ENCODE data around the gene NOC4L.
"Not testable (repeated sequence)": the region's sequence is repeated elsewhere in the genome, so short reads cannot be mapped to it uniquely, and the experiment has no call there.

The NOC4L gene

DNA sequence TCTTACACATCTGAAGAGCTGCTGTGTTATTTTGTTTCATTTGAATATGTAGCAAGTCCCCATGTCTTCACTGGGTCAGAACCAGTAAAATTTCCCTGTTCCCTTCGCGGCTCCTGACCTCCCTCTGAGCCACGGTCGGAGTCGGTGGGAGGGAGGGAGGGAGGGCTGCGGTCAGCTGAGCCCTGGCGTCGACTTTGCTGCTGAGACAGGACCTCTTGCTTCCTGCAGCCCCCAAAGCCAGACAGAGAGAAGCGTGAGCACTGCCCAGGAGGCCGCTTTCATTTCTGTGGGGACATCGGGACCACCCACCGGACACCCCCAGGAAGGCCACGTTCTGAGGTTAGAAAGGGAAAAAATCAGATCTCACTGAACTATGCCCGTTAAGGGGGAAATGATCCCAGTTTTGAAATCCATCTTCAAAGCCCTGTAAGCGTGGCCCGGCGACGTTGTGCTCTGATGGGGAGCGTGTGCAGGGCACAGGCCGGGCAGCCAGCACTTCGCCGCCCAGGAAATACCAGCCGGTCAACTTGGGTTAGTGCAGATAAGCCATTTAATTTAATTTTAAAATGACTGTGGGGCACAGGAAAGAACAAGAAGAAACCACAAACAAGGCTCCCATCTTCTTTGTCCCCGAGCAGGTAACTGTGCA is 42.1 kb downstream of the NOC4L start:
- peak in 2 of 3 donors; percentile 30 for DNase-seq

DNA sequence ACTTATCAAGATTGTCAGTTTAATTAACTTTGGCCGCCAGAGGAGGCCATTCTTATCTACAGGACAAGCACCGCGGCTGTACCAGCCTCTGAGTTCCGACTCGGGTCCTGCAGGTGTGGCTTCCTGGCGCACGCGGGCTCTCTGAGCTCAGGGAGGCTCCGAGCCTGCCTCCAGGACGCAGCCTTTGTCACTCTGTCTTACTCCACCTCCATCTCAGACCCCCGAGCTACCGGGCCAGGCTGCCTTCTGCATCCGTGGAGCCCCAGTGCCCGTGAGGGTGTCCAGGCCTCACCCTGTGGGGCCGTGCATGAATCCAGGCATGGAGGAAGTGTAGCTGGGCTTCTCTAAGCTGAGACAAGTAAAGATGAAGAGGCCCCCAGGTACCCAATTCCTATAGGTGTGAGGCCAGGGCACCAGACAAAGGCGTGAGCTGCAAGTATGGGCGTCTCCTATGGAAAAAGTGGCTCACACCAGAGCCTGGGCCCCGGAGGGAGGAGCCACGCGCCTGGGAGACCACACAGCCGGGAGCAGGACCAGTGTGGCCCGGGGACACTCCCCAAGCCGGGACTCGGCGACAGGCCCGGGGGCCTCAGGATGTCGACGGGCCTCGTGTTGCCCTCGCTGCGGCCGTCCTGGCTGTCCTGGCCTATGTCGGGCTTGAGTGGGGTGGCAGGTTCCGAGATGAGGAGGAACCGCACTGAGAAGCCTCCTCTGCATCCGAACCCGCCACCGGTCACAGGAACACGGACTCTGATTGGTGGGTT is 42.8 kb downstream of the NOC4L start:
- DNase-seq = no peak

DNA sequence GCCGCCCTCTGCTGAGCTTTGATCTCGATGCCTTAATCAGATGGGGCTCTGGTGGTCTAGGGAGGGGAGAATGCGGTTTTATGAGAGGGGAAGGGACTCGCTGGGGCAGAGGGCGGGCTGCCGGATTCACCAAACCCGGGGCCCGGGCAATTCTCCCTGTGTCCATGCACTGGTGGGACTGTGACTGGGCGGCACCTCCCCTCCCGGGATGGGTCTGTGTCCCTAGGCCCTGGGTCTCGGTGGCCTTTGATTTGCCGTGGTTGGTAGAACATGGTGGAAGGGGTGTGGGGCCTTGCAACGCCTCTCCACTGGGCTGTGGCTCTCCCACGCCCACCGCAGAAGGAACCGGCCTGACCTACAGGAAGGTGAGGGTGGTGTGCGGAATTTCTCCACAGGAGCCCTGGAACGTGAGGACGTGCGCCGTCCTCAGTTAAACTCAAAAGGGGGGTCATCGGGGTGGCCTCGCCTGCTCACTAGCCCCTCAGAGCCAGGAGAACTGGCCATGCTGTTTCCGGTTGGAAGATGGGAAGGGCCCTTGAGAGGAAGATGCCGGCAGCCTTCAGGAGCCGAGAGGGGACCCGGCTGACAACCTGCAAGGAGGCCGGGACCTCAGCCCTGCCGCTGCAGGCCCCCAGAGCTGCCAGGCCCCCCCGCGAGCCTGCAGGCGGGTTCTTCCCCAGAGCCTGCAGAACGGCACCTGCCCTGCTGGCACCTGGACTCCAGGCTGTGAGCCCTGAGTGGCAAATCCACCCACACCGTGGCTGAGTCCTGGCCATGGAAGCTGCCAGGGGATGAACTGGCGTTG is 43.6 kb downstream of the NOC4L start:
- DNase-seq = no peak

DNA sequence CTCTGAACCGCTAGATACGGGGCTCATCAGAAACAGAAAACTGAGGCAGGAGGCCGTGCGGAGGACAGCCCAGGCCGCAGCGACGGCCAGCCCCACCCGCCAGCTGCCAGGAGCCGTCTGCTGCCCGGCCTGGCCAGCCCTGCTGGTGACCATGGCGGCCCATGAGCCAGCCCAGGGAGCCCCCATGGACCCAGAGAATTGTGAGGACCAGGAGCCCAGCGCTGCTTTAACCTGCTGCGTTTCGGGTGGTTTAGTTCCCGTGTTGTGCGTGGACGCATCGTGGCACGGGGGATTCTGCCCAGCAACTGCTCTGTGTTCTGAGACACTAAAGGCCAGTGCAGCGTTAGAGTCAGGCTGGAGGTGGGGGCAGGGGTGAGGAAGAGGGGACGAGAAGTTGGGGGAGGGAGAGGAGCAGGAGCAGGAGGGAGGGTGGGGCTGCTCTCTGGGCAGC is 44.2 kb downstream of the NOC4L start:
- no peak for DNase-seq

DNA sequence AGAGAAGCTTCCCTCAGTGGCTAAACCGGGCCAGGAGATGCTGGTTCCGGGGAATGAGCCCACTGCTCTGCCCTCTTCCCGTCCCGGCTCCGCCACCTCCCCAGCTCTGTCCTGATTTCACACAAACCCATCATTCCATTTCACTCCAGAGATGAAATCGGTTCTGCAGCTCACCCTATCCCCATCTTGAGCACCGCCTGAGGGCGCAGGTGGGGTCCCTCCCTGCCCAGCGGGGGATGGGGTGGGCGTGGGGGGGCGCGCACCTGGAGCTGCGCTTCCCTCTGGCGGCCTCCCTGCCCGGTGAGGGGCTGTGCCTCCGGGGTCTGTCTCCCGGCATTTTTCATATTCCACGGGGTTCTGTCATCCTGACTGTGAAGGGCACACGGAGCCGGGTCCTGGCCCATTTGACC is 44.7 kb downstream of the NOC4L start:
- no peak for DNase-seq

DNA sequence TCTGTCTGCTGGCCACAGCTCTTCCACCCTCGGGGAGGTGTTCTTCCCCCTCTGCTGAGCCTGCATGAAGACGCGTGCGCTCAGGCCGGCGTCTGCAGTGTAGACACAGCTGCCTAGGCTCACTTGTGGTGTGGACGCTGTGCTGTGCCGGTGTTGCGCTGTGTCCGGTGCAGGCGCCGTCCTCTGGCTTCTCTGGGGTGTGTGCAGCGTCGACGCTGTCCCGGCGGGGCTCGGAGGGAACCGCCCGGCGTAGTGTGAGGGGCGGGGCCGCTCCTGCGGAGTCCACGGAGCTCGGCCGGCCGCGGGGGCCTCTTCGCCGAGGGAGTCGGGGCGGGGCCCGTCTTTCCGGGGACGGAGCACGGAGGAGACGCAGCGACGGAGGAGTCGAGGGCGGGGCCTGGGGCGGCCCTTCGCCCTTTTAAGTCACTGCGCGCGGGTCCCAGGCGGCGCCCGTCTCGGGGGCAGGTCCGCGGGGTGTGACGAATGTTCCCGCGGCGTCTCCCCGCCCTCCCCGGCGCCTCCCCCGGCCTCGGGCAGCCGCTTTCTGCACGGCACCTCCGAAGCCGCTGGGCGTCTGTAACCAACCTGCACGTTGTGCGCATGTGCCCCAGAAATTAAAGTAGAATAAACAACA is 45.2 kb downstream of the NOC4L start:
- peak; percentile 96 to 99 (median 97) for DNase-seq

DNA sequence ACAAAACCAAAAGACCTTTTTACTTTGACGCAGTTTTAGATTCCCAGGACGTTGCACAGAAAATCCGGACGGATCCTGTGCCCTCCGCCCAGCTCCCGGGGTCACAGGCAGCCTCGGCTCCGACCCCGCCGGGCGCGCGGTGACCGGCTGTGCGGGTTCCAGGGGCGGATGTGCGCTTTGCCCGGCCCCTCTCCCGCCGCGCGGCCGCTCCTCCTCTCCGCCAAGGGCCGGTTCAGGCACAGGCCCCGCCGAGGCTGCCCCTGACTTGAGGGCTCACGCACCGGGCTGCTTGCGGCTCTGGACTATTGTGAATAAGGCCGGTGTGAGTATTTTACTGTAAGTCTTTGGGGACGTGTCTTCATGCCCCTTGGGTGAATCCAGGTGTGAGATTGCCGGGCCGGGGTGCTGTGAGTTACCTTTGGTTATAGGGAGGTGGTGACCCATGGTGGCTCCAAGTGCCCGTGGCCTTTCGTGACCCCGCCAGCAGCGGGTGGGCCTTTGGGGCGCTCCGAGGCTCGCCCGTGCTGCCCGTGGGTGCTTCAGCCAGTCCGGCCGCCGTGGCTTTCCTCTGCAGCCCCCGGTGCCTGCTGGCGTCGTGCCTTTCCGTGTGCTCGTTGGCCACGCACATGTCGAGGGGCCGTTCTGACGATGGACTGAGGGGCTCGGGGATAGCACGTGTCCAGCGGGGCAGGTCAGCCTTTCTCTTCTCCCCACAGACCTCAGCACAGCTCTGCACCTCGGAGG is 45.9 kb downstream of the NOC4L start:
- DNase-seq = peak in 1 of 3 donors; percentile 19

DNA sequence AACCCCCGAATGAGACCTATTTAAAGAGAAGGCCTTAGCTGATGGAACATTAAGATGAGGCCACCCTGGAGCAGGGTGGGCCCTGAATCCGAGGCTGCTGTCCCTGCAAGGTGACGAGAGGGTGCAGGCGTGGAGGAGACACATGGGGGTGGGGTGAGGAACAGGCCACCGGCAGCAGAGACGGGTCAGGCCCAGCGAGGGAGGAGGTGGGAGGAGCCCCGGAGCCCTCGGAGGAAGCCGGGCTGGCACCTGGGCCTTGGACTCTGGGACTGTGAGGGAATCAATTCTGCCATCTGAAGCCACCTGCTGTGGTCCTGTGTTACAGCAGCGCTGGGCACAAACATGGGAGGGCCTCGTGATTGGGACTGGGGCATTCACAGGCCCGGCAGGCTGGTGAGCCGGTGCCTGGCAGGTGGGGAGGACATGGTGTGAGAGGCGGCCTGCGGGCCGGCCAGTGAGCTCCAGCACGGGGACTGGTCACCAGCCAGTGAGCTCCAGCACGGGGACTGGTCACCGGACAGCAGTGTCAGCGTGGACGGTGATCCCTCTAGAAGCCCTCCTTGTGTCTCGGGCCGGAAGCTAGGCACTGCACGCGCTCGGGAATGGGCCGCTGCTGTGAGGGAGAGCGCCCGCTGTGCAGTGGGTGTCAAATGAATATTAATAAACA is 46.7 kb downstream of the NOC4L start:
- no peak for DNase-seq

DNA sequence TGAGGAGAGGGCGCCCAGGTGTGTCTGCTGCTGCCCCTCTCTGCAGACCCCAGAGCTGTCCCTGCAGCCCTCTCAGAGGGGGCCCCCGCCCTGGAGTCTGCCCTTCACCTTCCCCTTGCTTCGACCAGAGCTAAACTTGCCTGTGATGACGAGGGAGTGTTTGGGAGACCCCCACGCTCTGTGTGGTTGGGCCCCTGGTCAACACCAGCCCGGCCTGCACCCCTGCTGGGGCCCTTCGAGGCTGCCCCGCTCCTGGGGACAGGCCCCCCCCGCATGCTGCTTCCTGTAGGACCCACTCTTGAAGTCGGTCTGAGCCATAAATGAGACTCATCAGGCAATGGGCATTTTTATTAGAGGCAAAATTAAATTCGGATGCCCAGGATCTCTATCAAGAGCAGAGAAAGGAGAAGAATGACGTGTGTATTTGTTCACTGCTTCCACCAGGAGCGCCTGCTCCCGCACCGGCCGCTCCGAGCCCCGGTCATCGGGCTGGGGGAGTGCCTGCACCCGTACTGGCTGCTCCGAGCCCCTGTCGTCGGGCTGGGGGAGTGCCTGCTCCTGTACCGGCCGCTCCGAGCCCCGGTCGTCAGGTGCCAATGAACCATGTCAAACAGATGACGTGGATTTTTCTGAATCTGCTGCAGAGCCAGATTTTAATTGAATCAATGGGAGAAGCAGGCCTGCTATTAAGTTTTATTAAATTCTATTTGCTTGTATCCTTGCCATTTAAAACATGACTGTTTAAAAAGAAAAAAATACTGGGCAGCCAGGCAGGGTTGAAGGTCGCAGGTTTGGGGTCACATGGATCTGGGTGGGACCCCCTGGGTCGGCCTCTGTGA is 47.7 kb downstream of the NOC4L start:
- DNase-seq = no peak

DNA sequence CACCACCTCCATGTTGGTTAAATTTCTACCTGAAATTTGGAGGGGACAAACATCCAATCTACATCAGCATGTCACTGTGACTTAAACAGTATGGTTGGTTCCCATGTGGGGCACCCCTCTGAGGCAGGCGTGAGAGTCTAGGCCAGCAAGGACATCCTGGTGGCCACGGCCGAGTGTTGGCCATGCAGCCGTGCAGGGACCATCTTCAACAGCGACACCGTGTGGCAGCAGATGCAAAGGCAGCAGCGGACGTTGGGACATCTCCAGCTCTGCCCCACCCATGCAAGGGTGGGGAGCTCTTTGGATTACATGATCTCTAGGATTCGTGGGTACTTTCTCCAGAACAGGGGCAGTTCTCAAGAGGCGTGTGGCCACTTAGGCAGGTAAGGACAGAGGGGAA is 49.8 kb downstream of the NOC4L start:
- DNase-seq = peak in 2 of 3 donors; percentile 23 to 43

DNA sequence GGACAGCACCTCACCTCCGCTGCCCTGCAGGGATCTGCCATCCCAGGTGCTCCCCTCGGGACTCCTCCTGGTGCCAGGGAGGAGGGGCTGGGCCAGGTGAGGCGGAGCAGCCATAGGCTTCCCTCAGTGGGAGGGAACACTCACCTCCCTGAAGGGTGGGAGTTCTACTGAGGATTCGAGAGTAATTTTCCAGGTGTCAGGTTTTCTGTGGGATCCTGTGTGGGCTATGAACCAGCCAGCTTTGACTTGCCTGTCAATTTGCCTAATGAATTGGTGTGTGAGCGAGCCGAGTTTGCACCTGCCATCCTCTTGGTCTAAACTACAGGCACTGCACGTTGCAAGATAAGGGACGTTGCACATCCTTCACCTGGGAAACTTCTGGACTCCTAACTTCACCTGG is 50.3 kb downstream of the NOC4L start:
- no peak for DNase-seq

DNA sequence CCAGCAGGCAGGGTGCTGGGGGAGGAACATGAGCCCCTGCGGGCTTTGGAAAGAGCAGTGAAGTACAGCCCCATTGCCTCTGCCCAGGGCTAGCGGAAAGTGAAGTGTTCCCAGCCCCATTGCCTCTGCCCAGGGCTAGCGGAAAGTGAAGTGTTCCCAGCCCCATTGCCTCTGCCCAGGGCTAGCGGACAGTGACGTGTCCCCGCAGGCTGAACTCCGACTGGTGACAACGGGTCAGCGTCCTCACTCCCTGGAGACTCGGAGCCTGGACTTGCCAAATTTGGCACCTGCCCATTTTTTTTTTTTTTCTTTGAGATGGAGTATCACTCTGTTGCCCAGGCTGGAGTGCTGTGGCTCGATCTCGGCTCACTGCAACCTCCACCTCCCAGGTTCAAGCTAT is 51.0 kb downstream of the NOC4L start:
- DNase-seq = not testable (repeated sequence)

DNA sequence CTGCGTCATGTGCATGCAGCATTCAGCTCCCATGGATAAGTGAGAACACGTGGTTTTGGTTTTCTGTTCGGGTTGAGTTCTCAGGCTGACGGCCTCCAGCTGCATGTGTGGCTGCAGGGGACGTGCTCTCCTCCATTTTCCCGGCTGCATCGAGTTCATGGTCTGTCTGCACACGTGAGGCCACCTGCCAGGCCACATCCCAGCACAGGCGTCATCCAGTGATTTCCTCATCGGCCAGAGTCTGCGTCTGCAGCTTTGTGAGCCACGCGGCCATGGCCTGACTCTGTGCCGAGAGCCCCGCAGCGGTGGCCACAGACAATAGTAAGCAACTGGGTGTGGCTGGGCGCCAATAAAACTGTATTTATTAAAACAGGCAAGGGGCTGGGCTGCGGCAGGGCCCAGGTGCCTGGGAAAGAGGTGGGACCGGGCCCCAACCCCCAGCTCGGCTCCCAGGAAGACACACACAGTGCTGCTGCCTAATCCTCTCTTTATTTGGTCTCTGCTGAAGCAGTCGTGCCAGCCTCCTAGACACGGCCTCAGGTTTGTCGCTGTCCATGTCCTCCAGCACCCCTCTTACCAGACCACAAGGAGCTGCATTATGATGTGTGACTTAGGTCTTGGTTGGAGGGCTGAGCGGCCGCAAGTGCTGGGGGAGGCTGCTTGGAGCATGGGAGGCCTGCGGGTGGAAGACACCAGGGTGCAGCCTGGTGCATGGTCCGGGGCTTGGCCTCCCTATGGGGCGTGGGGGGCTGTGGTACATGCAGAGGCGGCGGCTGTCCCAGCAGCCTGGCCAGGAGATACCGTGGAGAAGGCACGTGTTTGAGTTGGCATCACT is 52.0 kb downstream of the NOC4L start:
- DNase-seq = no peak

DNA sequence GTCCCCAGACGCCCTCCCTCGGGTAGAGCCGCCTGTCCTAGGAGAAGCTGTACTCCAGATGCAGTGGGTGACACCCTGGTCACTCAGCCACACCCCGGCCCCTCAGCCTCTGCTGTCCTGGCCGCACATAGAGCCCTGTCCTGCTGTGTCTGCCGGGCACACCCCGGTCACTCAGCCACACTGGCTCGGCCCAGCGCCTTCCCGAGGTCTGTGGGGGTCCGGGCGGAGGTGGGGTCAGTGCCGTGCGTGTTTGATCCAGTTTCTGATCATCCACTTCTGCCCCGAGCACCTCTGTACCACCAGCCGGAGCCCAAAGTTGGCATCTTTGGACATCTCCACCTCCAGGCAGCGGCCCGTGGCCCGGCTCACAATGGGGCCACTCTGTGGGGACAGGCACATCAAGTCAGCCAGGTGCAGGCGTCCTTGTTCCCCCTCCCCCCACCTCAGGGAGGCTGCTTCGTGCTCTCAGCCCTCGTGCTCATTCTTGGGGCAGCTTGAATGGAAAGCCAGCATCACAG is 52.7 kb downstream of the NOC4L start:
- no peak for DNase-seq

DNA sequence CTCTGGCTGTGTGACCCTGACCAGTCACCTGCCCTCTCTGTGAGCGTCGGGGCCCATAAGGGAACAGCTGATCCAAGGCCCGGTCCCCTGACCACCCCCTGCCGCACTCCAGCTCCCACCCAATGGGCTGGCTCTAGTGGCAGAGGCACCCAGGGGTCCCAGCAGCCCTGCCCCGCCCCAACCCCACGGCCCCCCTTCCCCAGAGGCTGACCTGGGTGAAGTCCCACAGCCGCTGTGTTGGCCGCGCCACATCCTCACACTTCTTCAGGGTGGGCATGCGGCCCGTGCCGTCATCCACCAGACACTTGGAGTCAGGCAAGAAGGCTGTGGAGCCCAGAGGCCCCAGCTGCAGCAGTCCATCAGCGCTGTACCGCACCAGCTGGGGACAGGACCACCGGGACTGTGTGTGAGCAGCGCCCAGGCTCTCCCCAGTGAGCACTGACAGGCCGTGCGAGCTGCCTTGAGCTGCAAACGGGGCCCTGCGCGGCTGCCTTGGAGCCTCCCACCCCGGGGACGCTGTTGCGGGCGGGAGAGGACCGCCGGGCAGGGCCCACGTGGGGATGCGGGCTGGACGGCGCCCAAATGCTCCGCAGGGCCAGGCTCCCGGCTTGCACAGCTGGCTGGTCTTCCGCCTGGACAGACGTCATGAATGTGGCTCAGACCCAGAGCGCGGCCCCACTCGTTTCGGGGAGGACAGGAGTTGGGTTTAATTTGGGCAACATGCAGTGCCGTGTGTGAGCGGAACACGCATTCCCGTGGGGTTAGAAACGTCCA is 53.5 kb downstream of the NOC4L start:
- no peak for DNase-seq

DNA sequence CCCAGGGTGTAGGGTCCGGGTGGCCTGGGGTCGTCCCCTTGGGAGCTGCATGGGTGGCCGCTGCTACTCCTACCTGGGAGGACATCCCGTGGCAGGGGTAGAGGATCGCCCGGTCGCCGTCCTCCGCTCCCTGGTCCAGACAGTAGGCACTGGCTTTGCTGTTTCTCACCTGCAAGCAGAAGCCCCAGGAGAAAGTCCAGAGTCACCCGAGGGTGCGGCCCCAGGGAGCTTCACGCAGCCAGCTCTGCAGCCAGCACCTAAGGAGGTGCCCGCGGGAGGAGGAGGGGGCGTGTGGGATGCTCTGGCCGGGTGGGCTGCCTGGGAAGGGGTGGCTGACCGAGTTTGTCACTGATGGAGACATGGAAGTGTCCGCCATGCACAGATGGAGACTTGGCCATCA is 54.8 kb downstream of the NOC4L start:
- DNase-seq = no peak

DNA sequence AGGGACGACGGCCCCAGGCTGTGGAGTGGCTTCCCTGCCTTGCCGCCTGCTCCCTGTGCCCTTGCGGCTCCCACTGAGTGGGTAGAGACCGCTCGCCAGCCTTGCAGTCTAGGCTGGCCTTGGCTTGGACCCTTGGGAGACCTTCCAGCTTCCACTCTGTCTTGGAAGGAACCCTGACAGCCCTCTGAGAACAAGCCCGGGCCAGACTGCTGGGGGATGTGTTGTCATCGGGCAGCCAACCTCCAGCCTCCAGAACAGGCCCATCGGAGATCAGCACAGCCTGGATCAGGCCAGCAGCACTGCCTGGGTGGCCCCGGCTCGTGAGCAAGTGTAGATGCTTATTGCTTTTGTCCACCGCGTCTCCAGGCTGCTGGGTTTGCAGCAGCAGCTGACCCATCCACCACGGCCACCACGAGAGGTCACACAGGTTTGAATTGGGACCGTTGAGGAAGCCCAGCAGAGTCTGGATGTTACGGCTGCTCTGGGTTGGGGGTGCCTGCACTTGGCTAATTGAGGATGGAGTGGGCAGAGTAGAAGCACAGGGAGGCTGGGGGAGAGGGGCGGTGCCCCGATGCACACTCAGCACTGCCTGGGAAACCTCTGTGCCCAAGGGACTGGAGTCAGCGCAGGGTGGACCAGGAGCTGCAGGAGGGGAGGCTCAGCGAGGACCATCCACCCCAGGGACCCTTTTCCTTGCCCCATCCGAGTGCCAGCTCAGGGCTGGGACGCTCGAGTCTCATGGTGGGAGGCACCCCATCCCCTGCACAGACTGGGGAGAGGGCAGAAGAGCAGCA is 55.5 kb downstream of the NOC4L start:
- no peak for DNase-seq

DNA sequence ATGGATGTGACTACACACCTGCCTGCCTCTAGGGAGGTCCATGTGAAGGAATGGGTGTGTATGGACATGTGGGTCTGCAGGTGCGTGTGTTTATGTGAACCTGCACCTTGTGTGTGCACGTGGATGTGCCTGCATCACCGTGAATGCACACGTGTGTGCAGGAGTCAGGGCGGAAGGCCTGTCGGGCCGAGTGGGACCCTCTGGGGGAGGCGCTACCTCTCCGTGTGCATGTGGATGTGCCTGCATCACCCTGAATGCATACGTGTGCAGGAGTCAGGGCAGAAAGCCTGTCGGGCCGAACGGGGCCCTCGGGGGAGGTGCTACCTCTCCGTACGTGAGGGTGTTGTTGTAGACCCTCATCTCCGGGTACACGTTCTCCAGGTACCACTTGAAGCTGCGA is 56.5 kb downstream of the NOC4L start:
- DNase-seq = no peak
